ENCODE measurements around the gene AK5. TPM values are rescaled to one million over a fixed set of nuclear protein-coding genes. Genes with fewer than 3 reads are reported as not detected.
"Not testable (repeated sequence)": the region's sequence is repeated elsewhere in the genome, so short reads cannot be mapped to it uniquely, and the experiment has no call there.

AK5 gene
- total RNA-seq, 2 donors from 2014 or later, result 0.46 to 2.8 TPM

DNA sequence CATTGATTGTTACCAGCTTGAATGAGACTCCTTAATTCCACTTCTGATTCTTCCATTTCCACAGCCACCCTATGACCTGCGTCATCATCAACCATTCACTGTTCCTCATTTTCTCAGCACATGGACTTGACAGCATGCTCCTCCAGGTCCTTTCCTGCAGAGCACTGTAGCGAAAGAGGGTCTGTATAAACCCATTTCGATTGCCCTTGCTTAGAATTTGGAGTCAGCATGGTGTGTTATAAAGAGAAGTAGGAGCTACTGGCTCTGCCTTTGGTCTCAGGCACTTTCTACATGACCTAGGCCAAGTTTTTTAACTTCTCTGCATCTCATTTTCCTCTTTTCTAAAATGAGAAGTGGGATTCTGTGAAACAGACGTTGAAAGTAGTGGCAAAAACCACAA lies 133.8 kb downstream of the AK5 start:
- H3K9me3 Mint-ChIP-seq, result peaks cover 4% of the 10 kb centered on the region
- H3K4me3 Mint-ChIP-seq, result no peak overlapping the region
- no peak for DNase-seq
- no peak overlapping the region for H3K27ac ChIP-seq (ENCODE audit: low read depth, low read length)
- no peaks in the 10 kb centered on the region for H3K4me1 ChIP-seq (ENCODE audit: control insufficient read depth, insufficient read depth, low read length)
- H3K4me3 ChIP-seq (ENCODE audit: low read length), result no peak overlapping the region
- H3K9me3 ChIP-seq (ENCODE audit: control insufficient read depth, low read length), result peaks cover 4% of the 10 kb centered on the region
- WGBS, 2 experiments (ENCODE audit: insufficient coverage in 1 of 2, insufficient read length in 1 of 2), result 88% methylated on average over 3 of the region's 4 CpGs; no CpG with 5 or more reads in 1 of the 2 experiments
- no peak overlapping the region for H3K9ac ChIP-seq (ENCODE audit: extremely low read depth, low read length, poor library complexity, severe bottlenecking)
- H3K27me3 Mint-ChIP-seq (ENCODE audit: insufficient read depth), result no peaks in the 10 kb centered on the region
- peaks cover 6% of the 10 kb centered on the region for H3K4me1 Mint-ChIP-seq
- no peaks in the 10 kb centered on the region for H3K36me3 ChIP-seq (ENCODE audit: control insufficient read depth, insufficient read depth, low read length)
- H3K36me3 Mint-ChIP-seq (ENCODE audit: low read depth), result no peaks in the 10 kb centered on the region
- H3K27ac Mint-ChIP-seq, result no peak overlapping the region
- no peaks in the 10 kb centered on the region for H3K27me3 ChIP-seq (ENCODE audit: control insufficient read depth, insufficient read depth, low read length, poor library complexity, severe bottlenecking)
- TF ChIP-seq, protein P1, sequence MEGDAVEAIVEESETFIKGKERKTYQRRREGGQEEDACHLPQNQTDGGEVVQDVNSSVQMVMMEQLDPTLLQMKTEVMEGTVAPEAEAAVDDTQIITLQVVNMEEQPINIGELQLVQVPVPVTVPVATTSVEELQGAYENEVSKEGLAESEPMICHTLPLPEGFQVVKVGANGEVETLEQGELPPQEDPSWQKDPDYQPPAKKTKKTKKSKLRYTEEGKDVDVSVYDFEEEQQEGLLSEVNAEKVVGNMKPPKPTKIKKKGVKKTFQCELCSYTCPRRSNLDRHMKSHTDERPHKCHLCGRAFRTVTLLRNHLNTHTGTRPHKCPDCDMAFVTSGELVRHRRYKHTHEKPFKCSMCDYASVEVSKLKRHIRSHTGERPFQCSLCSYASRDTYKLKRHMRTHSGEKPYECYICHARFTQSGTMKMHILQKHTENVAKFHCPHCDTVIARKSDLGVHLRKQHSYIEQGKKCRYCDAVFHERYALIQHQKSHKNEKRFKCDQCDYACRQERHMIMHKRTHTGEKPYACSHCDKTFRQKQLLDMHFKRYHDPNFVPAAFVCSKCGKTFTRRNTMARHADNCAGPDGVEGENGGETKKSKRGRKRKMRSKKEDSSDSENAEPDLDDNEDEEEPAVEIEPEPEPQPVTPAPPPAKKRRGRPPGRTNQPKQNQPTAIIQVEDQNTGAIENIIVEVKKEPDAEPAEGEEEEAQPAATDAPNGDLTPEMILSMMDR (conservative IDR thresholded peaks at IDR 0.05), result no peak

DNA sequence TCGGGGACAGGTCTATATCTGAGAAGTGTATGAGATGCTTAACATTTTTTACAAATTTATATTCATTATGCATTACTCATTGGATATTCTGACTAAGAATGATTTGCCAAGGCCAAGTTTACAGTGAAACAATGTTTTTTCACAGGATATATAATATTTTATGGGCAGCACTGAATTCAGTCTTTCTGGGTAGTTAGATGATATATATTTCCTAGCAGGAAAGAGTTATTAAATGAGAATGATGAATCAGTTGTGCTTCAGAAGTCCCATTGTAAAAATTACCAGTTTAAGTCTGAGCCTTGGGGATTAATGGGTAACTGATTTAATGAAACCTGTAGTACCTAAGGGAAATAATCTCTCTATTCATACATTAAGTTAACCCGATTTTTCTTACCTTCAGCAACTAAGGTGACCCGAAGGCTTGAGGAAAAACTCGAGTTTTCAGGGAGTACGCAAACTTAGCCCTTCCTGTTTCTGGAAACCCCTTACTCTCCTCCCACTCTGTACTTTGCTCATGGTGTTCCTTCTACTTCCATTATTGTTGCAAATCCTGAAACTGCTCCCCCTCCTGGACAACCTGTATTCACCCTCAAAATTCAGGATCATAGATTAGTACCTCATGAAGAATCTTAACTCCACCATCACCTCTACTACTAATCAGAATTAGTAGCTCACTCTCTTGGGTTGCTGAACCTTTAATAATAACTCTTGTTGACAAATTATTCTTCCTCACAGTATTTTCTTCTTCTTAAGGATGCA lies 135.1 kb downstream of the AK5 start:
- H3K27me3 ChIP-seq (ENCODE audit: control insufficient read depth, insufficient read depth, low read length, poor library complexity, severe bottlenecking), result no peaks in the 10 kb centered on the region
- no peaks in the 10 kb centered on the region for H3K27me3 Mint-ChIP-seq (ENCODE audit: insufficient read depth)
- no peaks in the 10 kb centered on the region for H3K4me1 ChIP-seq (ENCODE audit: control insufficient read depth, insufficient read depth, low read length)
- 82 to 92% methylated on average over 4 to 5 of the region's 5 CpGs for WGBS, 2 experiments (ENCODE audit: insufficient coverage in 1 of 2, insufficient read length in 1 of 2)
- H3K9ac ChIP-seq (ENCODE audit: extremely low read depth, low read length, poor library complexity, severe bottlenecking), result no peak overlapping the region
- peaks cover 4% of the 10 kb centered on the region for H3K9me3 ChIP-seq (ENCODE audit: control insufficient read depth, low read length)
- peaks cover 4% of the 10 kb centered on the region for H3K9me3 Mint-ChIP-seq
- TF ChIP-seq, protein P1 (conservative IDR thresholded peaks at IDR 0.05), result peak; percentile 78
- peaks cover 6% of the 10 kb centered on the region for H3K4me1 Mint-ChIP-seq
- no peak overlapping the region for H3K27ac ChIP-seq (ENCODE audit: low read depth, low read length)
- no peak overlapping the region for H3K4me3 ChIP-seq (ENCODE audit: low read length)
- no peaks in the 10 kb centered on the region for H3K36me3 Mint-ChIP-seq (ENCODE audit: low read depth)
- no peaks in the 10 kb centered on the region for H3K36me3 ChIP-seq (ENCODE audit: control insufficient read depth, insufficient read depth, low read length)
- H3K4me3 Mint-ChIP-seq, result no peak overlapping the region
- no peak overlapping the region for H3K27ac Mint-ChIP-seq
- no peak for DNase-seq

DNA sequence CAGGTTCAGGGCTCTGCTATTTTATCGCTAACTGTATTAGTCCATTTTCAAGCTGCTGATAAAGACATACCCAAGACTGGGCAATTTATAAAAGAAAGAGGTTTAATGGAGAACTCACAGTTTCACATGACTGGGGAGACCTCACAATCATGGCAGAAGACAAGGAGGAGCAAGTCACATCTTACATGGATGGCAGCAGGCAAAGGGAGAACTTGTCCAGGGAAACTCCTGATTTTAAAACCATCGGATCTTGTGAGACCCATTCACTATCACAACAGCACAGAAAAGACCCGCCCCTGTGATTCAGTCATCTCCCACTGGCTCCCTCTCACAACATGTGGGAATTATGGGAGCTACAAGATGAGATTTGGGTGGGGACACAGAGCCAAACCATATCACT lies 136.2 kb downstream of the AK5 start:
- not testable (repeated sequence) for H3K4me3 ChIP-seq (ENCODE audit: low read length); H3K9me3 Mint-ChIP-seq; H3K36me3 ChIP-seq (ENCODE audit: control insufficient read depth, insufficient read depth, low read length); H3K27me3 ChIP-seq (ENCODE audit: control insufficient read depth, insufficient read depth, low read length, poor library complexity, severe bottlenecking); H3K27ac ChIP-seq (ENCODE audit: low read depth, low read length); H3K9me3 ChIP-seq (ENCODE audit: control insufficient read depth, low read length); H3K27ac Mint-ChIP-seq; H3K27me3 Mint-ChIP-seq (ENCODE audit: insufficient read depth); H3K4me3 Mint-ChIP-seq; H3K36me3 Mint-ChIP-seq (ENCODE audit: low read depth); DNase-seq; H3K4me1 ChIP-seq (ENCODE audit: control insufficient read depth, insufficient read depth, low read length); H3K9ac ChIP-seq (ENCODE audit: extremely low read depth, low read length, poor library complexity, severe bottlenecking); H3K4me1 Mint-ChIP-seq
- WGBS, 2 experiments (ENCODE audit: insufficient coverage in 1 of 2, insufficient read length in 1 of 2), result 89% methylated on average over 3 of the region's 3 CpGs; no CpG with 5 or more reads in 1 of the 2 experiments

All from endodermal cell (in vitro differentiated cells).